ACHN (cell line): Measurements from ENCODE around the gene PHACTR1.

Experiments used
- DNase-seq: peaks from one replicate; pipeline ENCODE4 v3.0.0-alpha.2; 2015
- in situ Hi-C: cut with HindIII; loops from 2 replicates; pipeline ENCODE4 v1.10.0; 2017; ENCODE audit warnings: low sequenced_read_pairs, low pct_ligation_motif_present, low pct_unique_long_range_greater_than_20kb

The PHACTR1 gene

DNA sequence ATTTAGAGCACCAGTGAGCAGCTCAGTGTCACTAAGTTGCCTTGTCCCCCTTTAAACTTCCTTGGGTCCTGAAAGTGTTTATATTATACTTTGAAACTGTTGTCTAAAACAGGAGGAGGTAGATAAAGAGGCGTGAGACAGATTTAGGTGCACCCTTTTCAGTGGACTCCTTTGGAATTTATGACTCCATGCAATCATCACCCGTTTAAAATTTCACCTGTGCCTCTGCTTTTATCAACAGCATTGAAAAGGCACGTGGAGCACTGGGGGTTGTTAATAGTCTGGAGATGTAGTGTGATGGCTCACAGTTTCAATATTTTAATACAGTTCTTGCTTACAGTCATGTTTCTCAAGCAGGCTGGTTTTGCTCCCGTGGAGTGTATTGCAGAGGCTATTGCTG is 162.2 kb downstream of the PHACTR1 start:
- in situ Hi-C loops: no loop called here

DNA sequence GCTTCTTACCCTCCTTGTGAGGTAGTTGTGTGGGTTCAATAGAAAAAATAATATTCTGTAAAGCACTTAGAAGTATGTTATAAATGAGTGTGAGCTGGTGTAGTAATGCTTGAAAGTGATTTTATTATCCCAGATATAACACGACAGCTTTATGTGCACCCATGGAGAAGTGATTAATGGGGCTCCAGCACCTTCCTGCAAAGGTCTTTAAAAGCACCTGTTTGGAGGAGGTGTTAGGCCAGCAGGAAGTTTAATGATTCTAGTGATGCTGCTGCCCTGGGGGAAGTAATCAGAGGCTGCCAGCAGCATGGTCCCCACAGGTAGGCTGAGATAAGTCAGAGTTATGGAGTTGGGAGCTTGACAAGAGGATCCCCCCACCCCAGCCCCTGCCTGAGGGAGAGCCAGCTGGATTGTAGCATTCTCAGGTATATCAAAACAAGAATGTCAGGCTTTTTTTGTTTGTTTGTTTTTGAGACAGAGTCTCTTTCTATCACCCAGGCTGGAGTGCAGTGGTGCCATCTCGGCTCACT is 166.3 kb downstream of the PHACTR1 start:
- in situ Hi-C loops: no loop called here
- DNase-seq: no peak

More for the DNA sequence above, 162.2 kb downstream of the PHACTR1 start:
- DNase-seq: no peak

DNA sequence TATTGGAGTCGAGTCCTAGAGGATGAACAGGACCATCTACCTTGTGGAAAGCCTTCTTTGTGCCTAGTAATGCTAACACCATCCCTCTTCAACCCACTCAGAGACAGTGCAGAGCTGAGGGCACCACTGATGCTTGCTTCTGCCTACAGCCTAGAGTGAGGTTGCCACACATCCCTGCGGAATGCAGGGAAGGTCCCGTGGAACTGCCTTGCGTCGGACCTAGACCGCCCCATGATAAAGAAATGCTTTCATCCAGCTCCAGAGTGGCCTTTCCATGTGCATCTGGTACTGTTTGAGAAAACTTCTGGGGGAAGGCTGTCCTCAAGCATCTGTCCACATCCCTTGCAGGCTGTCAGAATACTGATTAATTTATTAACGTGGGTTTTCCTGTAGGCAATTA is 168.4 kb downstream of the PHACTR1 start:
- no peak for DNase-seq
- in situ Hi-C loops: no loop called here

DNA sequence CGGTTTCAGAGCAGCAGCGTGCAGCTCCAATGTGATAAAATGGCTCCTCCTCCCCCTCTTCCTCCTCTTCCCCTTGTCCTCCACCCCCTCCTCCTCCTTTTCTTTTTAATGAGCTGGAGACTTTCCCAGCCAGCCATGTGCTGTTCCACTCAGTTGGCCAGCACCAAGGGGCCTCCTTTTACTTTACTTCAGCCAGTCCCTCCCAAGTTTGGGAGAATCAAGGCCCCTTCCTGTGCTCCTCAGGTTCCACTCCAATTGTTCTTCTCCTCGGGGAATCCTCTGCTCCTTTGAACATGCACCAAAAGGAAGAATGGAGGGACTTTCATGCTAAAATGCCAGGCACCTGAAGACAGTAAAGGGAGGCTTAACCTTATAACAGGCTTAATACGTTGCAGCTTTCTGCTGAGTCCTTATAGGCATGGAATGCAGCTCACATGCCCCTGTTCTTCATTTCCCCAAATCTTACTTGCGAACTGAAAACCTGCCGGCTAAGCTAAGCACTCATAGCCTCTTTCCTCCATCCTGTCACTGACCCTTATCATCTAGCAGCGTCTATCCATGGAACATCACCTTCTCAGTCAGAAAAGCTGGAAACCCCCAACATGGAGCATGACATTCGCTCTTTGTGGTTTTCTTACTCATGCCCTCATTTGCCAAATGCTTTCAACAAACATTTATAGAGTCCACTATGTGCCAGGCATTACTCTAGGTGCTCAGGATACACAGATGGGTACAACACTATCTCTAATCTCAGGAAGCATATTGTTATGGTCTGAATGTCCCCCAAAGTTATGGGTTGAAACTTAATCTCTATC is 170.6 kb downstream of the PHACTR1 start:
- DNase-seq: peak; percentile 5
- in situ Hi-C loops: no loop called here

DNA sequence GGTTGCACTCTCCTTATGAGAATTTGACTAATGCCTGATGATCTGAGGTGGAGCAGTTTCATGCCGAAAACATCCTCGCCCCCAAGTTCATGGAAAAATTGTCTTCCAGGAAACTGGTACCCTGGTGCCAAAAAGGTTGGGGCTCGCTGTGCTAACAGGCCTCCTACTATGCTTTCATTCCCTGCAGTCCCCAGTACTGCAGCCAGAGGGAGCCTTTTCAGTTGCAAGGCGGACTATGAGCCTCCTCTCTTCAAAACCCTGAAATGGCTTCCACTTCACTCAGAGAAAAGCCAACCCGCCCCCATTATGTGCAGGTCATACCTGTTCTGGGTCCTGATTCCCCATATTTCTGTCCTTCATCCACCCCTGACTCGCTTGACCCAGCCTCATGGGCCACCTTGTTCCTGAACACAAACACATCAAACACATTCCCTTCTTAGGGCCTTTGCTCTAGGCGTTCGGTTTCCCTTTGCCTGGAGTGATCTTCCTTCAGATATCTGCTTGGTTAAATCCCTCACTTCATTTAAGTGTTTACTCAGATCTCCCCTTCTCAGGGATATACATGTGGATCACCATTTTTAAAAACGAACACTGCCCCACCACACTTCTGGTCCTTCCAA is 173.7 kb downstream of the PHACTR1 start:
- DNase-seq: peak; percentile 4
- in situ Hi-C loops: no loop called here

DNA sequence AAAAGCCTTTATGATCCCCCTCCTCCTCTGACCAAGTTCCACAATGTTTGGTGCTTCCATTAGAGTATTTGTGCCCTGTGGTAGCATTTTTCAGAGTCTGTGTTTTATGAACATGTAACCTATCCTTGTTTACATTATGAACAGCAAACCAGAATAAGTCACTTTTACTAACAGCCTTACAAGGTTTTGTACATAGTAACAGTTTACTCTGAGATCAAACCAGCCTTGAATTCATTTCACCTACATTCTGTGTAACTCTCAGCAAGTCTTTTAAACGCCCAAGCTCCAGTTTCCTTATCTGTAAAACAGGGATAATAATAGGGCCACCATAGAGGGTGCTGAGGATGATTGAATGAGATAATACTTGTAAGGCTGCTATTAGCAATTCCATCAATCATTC is 175.0 kb downstream of the PHACTR1 start:
- in situ Hi-C loops: no loop called here
- DNase-seq: no peak

DNA sequence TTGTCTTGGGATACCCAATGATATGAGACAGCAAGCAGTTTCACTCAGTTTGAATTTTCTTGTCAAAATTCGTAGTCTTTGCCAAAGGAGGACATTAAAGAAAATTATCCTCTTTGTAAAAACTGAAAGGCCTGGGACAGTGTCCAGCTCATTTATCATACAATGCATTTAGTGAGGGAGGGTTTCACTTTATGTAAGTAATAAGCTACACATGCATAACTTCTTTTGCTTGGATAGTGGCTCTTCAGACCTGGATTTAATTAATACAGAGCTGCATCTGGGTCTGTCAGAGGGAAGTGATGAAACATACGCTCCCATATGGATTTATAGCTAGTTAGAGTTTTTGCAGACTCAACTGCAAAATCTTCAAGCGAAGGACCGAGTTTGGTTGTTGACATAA is 175.6 kb downstream of the PHACTR1 start:
- no peak for DNase-seq
- in situ Hi-C loops: no loop called here

DNA sequence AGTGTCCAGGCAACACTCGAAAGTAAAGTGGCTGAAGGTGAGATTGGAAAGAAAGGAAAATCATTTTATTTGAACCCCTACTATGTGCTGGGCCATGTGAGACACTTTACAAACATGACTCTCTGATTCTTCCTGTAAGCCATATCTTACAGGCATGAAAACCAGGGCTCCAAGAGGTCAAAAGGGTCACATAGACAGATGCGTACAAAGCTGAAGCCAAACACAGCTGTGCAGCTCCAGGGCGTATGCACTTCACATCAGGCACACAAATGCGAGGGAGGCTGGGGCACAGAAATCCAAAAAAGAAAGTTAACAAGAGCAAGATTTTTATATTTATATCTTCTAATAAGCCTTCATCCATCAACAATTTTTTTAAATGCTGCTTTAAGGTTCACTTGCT is 176.5 kb downstream of the PHACTR1 start:
- in situ Hi-C loops: no loop called here

DNA sequence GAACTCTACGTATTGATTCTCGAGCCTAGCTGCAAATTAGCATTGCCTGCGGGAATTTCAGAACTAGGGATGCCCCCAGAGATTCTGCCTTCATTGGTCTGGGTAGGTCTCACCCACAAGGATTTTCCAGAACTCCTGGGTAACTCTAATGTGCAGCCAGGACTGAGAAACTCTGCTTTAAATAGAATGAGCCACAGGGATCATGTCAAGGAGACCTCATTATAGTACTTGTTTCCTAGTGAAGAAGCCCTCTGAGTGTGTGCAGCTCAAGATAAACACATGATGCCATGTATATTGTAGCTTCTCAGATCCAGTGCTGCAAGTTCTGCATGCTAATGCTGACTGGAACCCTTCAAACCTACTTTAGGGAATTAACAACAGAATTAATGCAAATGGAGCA is 179.2 kb downstream of the PHACTR1 start:
- in situ Hi-C loops: no loop called here
- no peak for DNase-seq

More for the DNA sequence above, 176.5 kb downstream of the PHACTR1 start:
- DNase-seq: no peak

DNA sequence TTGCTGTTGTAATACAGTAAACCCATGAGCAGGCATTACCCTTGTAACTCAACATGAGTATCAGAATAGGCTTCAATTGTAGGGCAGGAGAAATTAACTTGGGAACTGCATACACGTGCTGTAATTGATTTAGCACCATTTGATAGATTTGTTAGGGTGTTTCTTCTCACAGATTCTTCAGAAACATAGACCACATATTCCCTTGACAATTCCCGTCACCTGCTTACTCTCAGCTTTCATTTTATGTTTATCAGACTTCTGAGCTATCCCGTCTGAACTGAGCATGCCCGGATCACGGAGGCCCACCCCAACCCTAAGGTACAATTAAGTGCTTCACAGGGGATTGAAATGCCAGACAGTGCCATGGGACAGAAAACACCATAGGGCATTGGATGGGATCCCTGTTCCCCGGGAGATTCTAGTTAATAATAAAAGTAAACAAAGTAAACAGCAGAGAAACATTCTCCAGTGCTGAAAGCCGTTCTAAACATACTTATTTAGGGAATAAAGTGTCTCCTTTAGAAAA is 179.7 kb downstream of the PHACTR1 start:
- in situ Hi-C loops: no loop called here
- no peak for DNase-seq

DNA sequence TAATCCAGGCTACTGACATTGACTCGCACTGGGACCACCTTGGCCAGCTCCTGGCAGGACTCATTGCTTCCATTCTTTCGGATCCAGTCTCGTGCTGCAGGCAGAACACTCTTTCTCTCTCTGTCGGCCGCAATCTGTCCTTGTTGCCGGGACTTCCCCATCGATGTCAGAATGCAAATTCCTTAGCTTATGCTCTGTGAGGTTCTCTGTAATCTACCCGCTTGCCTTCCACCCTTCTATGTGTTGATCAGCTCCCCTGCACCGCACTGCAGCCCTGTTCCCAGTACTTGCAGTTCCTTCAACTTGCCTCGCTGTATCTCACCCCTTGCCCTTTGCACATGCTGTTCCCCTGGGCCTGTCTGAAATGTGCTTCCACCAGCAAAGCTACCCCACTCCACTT is 182.0 kb downstream of the PHACTR1 start:
- in situ Hi-C loops: no loop called here
- no peak for DNase-seq

DNA sequence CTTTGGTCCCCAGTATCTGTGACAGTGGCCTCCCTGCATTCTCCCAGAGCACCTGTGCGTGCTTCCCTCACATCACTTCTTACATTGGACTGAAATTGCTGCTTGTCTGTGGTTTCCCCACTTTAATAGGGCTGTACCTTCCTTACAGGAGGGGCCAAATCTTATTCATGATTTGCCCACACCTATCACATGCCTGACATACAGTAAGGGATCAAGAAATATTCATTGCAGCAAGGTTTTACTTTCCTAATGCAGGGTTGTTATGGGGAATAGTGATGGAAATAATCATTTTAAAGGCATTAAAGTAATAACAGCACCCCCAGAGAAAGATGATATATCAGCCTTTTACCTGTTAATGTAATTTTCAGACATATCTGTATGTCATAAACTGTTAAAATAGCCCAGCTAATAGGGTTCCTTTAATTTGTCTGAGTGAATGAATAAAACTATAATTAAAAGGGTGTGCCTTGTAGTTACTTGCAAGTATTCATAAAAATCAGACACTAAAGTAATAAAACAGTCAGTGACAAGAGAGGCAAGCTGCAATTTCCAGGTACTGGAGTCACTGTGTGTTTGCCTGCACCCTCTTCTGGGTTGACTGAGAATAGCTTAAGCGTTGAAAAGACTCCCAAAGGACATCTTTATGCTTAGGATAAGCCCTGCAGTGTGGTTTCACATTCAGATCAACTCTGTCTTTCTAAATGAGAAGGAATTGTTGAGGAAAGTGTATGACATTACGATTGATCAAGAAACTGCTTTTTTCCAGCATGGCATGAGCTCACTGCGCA is 182.7 kb downstream of the PHACTR1 start:
- in situ Hi-C loops: no loop called here
- DNase-seq: no peak

DNA sequence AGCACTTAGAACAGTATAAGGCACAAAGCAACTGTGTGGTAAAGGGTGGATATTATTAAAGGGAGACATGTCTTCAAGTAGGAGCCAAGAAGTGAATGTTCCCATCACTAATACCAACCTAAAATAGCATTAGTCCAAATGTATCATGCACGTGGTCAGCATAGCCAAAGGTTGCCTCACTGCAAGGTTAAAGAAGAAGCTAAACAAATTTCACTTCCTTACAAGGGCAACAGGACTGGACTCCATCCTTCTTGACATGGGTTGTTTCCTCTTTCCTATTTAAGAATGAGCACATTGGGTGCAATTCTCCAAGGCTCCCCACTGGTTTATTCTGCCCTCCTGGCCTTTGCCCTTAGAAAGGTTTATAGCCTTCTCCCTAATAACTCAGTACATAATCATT is 186.7 kb downstream of the PHACTR1 start:
- no peak for DNase-seq
- in situ Hi-C loops: no loop called here

DNA sequence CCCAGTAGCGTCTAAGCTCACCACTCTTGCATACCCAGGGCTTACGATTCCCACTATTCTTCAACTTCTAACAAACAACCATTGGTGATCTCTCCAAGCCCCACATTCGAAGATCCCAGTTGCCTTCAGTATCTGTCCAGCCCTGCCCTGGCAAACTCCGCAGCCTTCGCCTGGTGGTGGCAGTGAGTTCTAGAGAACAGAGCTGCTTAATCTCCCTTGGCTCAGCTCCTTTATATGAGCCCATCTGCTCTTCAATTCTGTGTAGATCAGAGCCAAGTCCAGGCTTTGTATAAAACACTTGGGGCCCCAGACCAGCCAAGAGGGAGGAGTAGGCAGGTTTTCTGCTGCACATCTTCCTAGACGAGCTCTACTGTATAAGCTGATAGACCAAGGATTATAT is 193.3 kb downstream of the PHACTR1 start:
- DNase-seq: no peak
- in situ Hi-C loops: no loop called here

DNA sequence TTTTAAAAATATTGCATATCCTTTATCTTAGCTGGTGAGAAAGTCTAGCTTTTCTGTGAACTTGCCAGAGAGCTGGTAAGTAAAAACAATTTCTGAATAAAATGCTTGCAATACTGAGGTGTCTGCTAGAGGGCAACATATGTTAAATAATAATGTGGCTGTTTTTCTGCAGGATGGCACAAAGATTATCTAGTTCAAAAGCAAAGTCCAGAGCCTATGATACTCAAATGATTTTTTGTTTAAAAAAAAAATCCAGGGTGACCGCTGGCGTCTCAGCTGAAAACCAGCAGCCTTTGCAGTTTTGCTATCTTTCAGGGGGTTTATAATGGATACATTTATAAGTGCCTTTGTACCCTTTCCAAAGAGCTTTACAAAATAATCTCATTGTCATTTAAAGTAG is 194.9 kb downstream of the PHACTR1 start:
- in situ Hi-C loops: no loop called here
- DNase-seq: peak; percentile 19

DNA sequence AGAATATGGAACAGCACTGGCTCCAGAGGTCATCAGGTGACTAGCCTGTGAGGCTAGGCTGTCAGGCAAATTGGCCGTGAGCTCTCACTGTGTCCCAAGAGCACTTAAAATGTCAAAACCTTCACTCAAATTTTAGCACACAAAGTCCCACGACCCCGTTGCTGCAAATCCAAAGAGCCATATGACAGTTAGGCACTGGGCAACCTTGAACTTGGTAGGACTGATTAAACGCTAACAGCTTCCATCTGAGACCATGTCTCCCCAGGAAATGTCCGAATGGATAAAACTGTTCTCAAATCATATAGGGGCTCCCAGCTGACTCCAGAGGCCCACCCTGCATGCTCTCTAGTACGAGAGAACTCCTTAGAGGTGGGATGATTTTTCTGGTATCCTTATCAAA is 196.6 kb downstream of the PHACTR1 start:
- no peak for DNase-seq
- in situ Hi-C loops: no loop called here

DNA sequence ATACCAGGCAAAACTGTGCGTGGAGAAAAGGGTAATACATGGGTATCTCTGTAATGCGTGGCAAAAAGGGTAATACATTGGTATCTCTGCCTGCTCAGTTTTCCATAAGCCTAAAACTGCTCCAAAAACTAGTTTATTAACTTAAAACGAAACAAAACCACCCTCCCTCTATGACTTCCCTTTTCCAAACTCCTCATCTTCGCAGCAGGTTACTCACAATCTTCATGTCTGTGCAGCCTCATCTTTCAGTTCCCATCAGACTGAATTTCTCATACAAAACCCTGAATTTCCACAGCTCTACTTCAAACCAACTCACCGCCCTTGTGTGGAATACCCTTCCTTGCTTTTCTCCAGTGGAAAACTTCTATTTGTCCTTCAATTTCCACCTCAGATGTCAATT is 199.4 kb downstream of the PHACTR1 start:
- in situ Hi-C loops: no loop called here
- no peak for DNase-seq

DNA sequence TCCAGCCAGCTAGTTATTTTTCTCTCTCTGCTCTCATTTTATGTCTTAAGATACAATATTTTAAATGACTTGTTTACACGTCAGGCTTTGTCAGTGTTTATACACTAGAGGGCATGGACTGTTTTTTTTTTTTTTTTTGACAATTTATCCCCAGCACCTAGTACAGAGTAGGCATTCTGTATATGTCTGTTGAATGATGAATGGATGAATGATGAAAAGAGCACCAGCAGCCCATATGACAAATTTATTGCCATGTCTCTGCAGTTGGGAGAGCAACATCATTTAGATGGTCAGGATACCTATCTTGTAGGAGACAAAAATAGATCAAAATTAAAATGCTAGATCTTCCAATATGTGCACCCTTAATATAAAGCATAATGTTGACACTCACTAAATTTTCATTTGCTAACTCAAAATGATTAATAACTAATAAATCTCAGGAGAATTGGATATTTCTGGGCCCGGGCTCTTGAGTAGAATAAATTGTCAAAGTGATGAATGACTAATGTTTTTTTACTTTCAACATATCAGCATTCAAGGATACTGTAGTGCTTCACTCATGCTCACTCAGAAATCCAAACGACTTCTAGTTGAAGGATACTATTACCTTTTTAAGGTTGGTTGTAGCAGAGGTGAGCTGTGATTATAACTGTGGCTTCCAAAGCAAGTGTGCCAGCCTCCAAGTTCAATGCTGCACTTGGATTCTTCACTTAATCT is 200.0 kb downstream of the PHACTR1 start:
- DNase-seq: no peak
- in situ Hi-C loops: no loop called here
